AG09319 (cell line): ENCODE data around the gene PGGHG.
"Not testable (repeated sequence)": the region's sequence is repeated elsewhere in the genome, so short reads cannot be mapped to it uniquely, and the experiment has no call there.

Experiments
- DNase-seq: peaks from one replicate; pipeline ENCODE4 v3.0.0-alpha.2; 2010; ENCODE audit warnings: low read depth; ENCODE audit errors: extremely low read depth
- TF ChIP-seq, protein P1 (sequence below): IDR thresholded peaks from 2 replicates; pipeline ENCODE4 v1.5.1; 2011; ENCODE audit warnings: low read depth, mild to moderate bottlenecking, inconsistent platforms, low read length, moderate library complexity

Gene PGGHG

DNA sequence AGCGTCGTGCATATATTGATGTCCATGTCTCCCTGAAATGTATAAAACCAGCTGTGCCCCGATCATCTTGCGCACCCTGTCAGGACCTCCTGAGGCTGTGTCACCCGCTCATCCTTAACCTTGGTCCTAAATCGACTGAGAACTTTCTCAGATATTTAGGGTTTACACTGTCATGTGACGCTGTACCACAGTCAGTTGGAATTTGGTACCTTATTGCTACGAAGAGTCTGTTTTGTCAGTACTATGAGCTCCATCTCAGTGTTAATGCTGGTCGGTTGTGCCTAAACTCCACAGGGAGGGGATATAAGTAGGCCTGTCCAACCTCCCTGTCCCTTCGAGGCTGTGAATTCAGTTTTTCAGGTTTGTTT is 16.9 kb downstream of the PGGHG start:
- no peak for DNase-seq
- TF ChIP-seq, protein P1, sequence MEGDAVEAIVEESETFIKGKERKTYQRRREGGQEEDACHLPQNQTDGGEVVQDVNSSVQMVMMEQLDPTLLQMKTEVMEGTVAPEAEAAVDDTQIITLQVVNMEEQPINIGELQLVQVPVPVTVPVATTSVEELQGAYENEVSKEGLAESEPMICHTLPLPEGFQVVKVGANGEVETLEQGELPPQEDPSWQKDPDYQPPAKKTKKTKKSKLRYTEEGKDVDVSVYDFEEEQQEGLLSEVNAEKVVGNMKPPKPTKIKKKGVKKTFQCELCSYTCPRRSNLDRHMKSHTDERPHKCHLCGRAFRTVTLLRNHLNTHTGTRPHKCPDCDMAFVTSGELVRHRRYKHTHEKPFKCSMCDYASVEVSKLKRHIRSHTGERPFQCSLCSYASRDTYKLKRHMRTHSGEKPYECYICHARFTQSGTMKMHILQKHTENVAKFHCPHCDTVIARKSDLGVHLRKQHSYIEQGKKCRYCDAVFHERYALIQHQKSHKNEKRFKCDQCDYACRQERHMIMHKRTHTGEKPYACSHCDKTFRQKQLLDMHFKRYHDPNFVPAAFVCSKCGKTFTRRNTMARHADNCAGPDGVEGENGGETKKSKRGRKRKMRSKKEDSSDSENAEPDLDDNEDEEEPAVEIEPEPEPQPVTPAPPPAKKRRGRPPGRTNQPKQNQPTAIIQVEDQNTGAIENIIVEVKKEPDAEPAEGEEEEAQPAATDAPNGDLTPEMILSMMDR = no peak

DNA sequence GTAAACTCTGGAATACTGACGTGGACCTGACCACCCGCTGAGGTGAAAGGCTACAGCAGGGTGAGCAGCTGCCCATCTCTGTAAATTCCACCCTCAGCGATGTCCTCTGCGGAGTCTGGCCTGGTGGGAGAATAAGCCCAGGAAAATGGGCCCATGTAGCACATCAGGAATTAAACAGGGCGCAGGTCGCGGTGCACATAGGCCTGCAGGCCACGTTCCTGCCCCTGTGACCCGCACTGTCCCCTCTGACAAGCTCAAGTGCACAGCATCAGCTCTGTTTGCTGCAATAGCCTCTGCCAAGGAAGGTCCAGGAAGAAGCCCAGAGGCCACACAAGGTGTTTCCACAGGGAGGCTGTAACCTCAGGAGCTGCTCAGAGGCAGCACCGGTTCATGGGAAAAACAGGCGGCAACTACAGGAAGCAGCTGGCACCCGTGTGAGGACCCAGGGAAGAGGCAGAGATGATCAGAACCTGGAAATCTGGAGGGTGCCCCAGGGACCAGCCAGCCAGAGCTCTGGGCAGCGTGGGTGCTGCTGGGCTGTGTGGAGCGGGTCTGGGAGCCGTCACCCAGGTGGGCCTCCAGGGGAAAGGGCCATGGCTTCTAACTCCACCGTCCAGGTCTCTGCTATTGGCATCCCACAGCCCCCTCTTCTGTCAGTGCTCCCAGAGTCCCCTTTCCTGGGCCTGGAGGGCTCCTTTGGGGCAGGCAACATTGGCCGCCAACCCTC is 17.9 kb downstream of the PGGHG start:
- TF ChIP-seq, protein P1 = no peak
- DNase-seq = no peak

DNA sequence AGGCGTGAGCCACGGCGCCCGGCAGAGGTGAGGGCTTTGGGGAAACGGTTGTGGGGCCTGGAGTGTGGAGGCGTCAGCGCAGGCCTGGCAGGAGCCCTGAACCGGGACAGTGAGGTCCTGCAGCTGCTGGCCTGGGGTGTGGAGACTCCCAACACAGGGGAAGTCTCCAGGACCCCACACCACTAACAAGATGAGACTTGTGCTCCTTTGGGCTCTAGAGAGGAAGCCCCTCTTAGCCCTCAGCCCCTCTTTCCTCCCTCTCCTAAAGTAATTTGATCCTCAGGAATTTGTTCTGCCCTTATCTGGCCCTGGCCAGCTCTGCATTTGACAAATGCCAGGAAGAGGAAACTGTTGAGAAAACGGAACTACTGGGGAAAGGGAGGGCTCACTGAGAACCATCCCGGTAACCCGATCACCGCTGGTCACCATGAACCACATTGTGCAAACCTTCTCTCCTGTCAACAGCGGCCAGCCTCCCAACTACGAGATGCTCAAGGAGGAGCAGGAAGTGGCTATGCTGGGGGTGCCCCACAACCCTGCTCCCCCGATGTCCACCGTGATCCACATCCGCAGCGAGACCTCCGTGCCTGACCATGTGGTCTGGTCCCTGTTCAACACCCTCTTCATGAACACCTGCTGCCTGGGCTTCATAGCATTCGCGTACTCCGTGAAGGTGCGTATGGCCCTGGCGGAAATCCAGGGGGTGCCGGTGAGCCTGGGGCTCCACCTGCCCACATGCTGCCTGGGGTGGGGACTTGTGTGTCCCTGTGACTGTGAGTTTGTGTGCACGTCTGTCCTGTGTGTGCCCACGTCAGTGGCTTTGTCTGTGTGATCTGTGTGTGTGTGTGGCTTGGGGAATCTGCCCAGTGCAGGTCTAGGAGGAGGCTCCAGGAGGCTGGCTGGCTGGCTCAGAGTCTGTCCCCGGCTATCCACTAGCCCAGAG is 19.1 kb downstream of the PGGHG start, which contains the start of gene IFITM2:
Gene IFITM2 (plus strand): TSS at position 51 of the 943 bp plus-strand sequence. CDS start 377 bp downstream, at position 428.
- peak; percentile 89 for DNase-seq

DNA sequence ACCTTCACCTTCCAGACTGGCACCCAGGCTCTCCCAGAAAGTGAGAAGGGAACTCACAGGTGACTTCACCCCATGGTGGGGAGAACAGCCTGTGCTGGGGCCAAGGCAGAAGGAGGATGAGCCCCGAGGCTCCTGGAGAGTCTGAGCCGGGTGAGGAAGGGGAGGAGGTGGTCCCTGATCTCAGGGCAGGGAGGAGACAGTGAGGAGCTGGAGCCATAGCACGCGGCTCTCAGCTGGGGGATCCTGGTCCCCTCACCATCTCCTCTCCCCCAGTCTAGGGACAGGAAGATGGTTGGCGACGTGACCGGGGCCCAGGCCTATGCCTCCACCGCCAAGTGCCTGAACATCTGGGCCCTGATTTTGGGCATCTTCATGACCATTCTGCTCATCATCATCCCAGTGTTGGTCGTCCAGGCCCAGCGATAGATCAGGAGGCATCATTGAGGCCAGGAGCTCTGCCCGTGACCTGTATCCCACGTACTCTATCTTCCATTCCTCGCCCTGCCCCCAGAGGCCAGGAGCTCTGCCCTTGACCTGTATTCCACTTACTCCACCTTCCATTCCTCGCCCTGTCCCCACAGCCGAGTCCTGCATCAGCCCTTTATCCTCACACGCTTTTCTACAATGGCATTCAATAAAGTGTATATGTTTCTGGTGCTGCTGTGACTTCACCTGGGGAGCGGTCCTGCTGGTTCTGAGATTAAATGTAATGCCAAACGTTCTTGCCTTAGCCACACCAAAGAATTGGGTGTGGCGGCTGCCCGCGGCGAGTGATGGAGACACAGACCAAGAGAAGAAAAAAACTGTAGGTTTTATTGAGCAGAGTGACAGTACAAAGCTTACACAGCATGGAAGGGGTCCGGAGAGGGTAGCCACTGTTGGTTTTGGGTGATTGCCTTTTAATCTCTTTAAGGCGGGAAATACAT is 20.1 kb downstream of the PGGHG start:
- not testable (repeated sequence) for DNase-seq

DNA sequence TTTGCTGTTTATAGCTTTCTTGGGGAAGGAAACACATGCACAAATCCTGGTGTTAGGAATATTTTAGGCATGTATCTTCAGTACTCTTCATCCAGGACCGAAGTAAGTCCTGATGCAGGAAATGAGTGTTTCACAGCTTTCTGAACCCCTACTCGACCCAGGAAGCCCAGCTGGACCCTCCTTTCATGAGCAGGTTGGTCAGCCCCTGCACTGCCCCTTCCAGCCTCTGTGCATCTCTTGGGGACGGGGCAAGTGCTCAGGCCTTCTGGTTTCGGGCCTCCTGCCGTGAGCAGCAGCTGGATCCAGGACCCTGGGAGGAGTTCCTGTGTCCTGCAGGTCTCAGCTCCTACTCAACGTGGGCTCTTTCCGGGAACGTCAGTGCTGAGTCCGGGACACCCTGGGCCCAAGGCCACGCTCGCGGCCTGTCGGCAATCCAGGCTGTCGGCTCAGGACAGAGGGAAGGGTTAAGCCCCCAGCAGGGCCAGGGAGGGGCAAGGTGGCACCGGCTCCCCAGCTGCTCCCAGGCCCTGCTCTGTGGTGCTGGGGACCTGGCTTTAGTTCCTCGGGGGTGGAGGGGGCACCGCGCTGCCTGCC is 21.1 kb downstream of the PGGHG start:
- not testable (repeated sequence) for DNase-seq

DNA sequence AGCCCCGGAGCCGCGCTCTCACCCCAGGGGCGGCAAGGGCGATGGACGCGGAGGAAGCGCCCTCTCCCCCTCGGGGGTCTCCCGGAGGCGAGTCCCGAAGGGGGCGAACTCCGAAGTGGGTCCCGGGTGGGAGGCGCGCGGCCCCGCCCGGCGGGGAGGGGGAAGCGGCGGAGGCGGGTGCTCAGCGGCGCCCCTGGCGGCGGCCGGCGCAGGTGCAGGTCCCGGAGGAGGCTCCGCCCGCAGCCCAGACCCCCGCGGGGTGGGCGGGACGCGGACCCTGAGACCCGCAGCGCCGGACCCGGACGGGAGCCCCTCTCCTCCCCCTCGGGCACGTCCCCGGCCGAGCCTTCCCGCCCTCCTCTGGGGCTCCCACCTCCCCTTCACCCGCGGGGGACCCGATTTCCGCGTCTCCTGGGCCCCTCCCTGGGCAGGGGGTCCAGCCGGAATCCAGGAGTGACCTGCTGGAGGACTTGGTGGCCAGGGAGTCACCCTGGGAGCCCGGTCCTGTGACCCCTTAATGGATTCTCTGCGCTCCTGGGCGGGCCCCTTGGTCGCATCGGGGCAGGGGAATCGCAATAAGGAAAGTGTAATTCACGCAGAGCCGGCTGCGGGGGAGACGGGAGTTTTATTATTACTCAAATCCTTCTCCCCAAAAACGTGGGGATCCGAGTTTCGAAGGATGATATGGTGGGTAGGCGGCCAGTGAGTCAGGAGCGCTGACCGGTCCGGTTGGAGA is 22.3 kb downstream of the PGGHG start:
- not testable (repeated sequence) for DNase-seq

DNA sequence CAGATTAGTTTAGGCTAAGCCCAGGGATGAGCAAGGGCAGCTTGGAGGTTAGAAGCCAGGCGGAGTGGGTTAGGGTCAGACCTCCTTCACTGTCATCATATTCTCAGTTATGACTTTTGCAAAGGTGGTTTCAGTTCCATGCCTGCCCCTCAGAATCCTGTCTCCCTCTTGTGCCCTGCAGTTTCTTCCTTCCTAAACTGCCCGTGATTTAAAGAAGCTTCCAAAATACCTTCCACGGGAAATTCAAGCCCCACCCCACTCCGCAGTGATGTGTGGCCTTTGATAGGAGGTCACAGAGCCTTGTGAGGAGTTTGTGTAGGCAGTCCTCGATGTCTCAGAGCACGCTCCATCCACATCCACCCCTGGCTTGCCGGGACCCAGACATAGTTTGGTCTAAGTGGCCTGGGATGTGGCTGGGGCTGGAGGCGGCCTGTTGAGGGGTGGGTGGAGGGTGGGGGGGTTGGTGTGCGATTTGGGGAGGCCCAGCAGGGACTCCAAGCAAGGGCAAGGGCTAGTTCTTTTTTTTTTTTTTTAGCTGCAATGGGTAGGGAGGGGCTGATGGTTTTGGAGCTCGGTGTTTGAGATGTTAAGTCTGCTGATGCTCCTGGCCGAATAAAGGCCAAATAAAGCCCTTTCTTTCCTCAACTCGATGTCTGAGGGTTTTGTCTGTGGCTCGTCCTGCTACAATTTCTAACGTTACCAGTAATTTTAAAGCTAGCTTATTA is 23.3 kb downstream of the PGGHG start:
- TF ChIP-seq, protein P1 = no peak
- DNase-seq = no peak

DNA sequence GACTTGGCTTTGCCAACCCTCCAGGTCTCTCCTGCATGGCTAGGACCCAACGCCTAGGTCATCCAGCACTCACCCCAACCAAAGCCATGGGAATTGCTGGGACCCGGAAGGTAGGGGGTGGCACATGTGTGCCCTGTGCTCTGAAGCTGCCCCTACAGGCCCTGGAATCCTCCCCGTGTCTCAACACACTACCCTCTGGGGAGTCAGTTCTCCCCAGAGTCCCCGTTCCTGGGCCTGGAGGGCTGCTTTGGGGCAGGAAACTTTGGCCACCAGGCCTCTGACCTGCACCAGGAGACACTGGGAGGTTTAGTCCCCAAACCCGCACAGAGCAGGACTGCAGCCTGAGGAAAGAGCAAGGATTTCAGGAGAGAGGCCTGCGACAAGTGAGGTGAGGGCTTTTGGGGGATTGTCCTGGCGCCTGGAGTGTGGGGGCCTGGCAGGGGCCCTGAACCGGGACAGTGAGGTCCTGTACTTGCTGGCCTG is 24.4 kb downstream of the PGGHG start:
- no peak for DNase-seq
- TF ChIP-seq, protein P1 = no peak
